Suprapubic skin (tissue), 3 donors: ENCODE results near the gene ACTL8.

Experiments used
- POLR2A ChIP-seq, 2 donors: fragments of 450-650 bp; IDR thresholded peaks; one replicate each; pipeline ENCODE4 v1.6.1; 2017; ENCODE audit warnings: antibody characterized with exemption in 2 of 2, mild to moderate bottlenecking in 2 of 2, moderate library complexity in 2 of 2
- TF ChIP-seq, protein P1 (sequence below), 2 donors: fragments of 200-600 bp in 1 of 2; fragments of 450-650 bp in 1 of 2; sonication (generic) in 1 of 2; IDR thresholded peaks; one replicate each; pipeline ENCODE4 v1.5.1; 2016 to 2019; ENCODE audit warnings: antibody characterized with exemption in 2 of 2, mild to moderate bottlenecking in 1 of 2, moderate library complexity in 1 of 2

DNA sequence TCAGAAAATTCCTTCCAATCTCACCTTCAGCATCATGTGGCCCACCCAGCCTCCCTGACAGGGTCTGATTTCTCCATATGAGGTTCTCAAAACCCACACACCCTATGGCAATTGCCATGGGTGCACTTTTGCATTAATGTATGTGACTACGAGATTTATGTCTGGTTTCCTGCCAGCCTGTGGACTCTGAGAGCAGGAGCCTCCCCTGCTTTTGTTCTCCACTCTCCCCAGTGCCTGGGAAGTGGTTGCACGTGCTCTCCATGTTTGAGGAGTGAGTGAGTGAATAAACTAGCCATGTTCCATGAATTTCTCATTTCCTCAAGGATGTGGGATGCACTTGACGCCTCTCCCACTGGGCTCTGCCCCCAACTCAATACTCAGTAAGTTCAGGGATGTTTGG, 91.2 kb downstream of the ACTL8 start:
- no peak for TF ChIP-seq POLR2A (IDR thresholded peaks at IDR 0.05)
- TF ChIP-seq, protein P1, sequence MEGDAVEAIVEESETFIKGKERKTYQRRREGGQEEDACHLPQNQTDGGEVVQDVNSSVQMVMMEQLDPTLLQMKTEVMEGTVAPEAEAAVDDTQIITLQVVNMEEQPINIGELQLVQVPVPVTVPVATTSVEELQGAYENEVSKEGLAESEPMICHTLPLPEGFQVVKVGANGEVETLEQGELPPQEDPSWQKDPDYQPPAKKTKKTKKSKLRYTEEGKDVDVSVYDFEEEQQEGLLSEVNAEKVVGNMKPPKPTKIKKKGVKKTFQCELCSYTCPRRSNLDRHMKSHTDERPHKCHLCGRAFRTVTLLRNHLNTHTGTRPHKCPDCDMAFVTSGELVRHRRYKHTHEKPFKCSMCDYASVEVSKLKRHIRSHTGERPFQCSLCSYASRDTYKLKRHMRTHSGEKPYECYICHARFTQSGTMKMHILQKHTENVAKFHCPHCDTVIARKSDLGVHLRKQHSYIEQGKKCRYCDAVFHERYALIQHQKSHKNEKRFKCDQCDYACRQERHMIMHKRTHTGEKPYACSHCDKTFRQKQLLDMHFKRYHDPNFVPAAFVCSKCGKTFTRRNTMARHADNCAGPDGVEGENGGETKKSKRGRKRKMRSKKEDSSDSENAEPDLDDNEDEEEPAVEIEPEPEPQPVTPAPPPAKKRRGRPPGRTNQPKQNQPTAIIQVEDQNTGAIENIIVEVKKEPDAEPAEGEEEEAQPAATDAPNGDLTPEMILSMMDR (IDR thresholded peaks at IDR 0.05), result no peak
